Body of pancreas (tissue), 4 donors: ENCODE measurements around the gene ELAVL1.

Experiments used
- POLR2A ChIP-seq, 3 donors: fragments of 450-650 bp; IDR thresholded peaks; one replicate each; pipeline ENCODE4 v1.6.1; 2016; ENCODE audit warnings: antibody characterized with exemption in 3 of 3, mild to moderate bottlenecking in 2 of 3
- TF ChIP-seq, protein P1 (sequence below), 7 experiments: fragments of 450-650 bp in 4 of 7; fragments of 200-600 bp in 3 of 7; sonication (generic) in 3 of 7; IDR thresholded peaks; one replicate each; pipeline ENCODE4 v1.5.1; 2016 to 2019; ENCODE audit warnings: antibody characterized with exemption in 7 of 7

DNA sequence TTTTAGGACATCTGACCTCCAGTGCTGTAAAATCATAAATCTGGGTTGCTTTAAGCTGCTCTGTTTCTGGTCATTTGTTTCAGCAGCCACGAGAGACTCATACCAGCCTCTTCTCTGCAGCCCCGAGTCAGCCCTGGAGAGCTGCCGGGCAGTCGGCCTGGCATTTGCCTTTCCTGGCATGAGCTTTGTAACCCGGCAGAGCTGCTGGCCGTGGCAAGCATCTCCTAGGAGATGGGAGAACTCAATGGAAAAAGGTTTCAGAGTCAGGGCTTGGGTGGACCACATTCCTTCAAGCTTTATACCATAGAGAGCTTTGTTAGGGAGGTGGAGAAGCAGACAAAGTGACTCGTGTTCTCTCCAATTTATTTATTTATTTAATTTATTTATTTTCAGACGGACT, 25.5 kb upstream of the ELAVL1 start:
- TF ChIP-seq, protein P1, sequence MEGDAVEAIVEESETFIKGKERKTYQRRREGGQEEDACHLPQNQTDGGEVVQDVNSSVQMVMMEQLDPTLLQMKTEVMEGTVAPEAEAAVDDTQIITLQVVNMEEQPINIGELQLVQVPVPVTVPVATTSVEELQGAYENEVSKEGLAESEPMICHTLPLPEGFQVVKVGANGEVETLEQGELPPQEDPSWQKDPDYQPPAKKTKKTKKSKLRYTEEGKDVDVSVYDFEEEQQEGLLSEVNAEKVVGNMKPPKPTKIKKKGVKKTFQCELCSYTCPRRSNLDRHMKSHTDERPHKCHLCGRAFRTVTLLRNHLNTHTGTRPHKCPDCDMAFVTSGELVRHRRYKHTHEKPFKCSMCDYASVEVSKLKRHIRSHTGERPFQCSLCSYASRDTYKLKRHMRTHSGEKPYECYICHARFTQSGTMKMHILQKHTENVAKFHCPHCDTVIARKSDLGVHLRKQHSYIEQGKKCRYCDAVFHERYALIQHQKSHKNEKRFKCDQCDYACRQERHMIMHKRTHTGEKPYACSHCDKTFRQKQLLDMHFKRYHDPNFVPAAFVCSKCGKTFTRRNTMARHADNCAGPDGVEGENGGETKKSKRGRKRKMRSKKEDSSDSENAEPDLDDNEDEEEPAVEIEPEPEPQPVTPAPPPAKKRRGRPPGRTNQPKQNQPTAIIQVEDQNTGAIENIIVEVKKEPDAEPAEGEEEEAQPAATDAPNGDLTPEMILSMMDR (IDR thresholded peaks at IDR 0.05) = no peak
- no peak for TF ChIP-seq POLR2A (IDR thresholded peaks at IDR 0.05)
